ENCODE results near the gene SPEM3. TPM values are rescaled to one million over a fixed set of nuclear protein-coding genes. Genes with fewer than 3 reads are reported as not detected.

Gene SPEM3
- total and polyA plus RNA-seq, 2 of the 13 experiments (the other 11 are each of a cell fraction or from before 2014, with no cell fraction given) = not detected

GRCh38 chr17:7380855-7381683, 47.6 kb upstream of the SPEM3 start, which contains the start of gene TNK1 (continued):
- peak; percentile 57; the same call in 1 of the 2 replicates for TF ChIP-seq MYPOP (CRISPR knock-in tag; IDR thresholded peaks at IDR 0.05)
- TF ChIP-seq HNRNPLL (IDR thresholded peaks at IDR 0.05; ENCODE audit: low read depth, low read length, poor library complexity, severe bottlenecking) = peak; percentile 56
- TF ChIP-seq ISL2 (CRISPR knock-in tag; IDR thresholded peaks at IDR 0.05) = peak; percentile 46; the same call in 1 of the 2 replicates
- no peak for TF ChIP-seq DPF2 (CRISPR knock-in tag; IDR thresholded peaks at IDR 0.05; ENCODE audit: borderline replicate concordance, low read depth)
- peak; percentile 65 for TF ChIP-seq AGO2 (optimal IDR thresholded peaks at IDR 0.05; ENCODE audit: low read depth, low read length)
- peak; percentile 17; the same call in 1 of the 2 replicates for TF ChIP-seq HOXA3 (CRISPR knock-in tag; IDR thresholded peaks at IDR 0.05)
- 0 out of 2 replicates have a peak, but pooled peaks have one; percentile 27 for TF ChIP-seq ZSCAN20 (CRISPR knock-in tag; IDR thresholded peaks at IDR 0.05; ENCODE audit: borderline replicate concordance)
- TF ChIP-seq FOXC1 (CRISPR knock-in tag; IDR thresholded peaks at IDR 0.05; ENCODE audit: borderline replicate concordance) = peak; percentile 91
- TF ChIP-seq ZNF451 (CRISPR knock-in tag; IDR thresholded peaks at IDR 0.05) = peak; percentile 56; the same call in 1 of the 2 replicates
- no peak for TF ChIP-seq SP140L (CRISPR knock-in tag; IDR thresholded peaks at IDR 0.05; ENCODE audit: borderline replicate concordance)
- TF ChIP-seq MAZ (IDR thresholded peaks at IDR 0.05; ENCODE audit: borderline replicate concordance, low read depth, low read length) = no peak
- no peak for TF ChIP-seq MAZ (CRISPR knock-in tag; IDR thresholded peaks at IDR 0.05; ENCODE audit: low read depth)
- TF ChIP-seq ZMYM2 (CRISPR knock-in tag; IDR thresholded peaks at IDR 0.05) = no peak
- no peak for TF ChIP-seq ZNF276 (CRISPR knock-in tag; IDR thresholded peaks at IDR 0.05; ENCODE audit: low read depth)
- no peak for TF ChIP-seq ZC3H4 (CRISPR knock-in tag; IDR thresholded peaks at IDR 0.05; ENCODE audit: borderline replicate concordance)
- TF ChIP-seq HIC2 (CRISPR knock-in tag; IDR thresholded peaks at IDR 0.05; ENCODE audit: low read depth) = no peak
- TF ChIP-seq DNMT3B (CRISPR knock-in tag; conservative IDR thresholded peaks at IDR 0.05) = no peak
- peak; percentile 72 for TF ChIP-seq PHF8 (CRISPR knock-in tag; IDR thresholded peaks at IDR 0.05)
- TF ChIP-seq KLF6 (CRISPR knock-in tag; IDR thresholded peaks at IDR 0.05) = 0 out of 2 replicates have a peak, but pooled peaks have one; percentile 40
- TF ChIP-seq ZSCAN25 (CRISPR knock-in tag; IDR thresholded peaks at IDR 0.05) = no peak
- TF ChIP-seq HDAC1 (CRISPR knock-in tag; IDR thresholded peaks at IDR 0.05) = peak; percentile 50; the same call in 1 of the 2 replicates
- TF ChIP-seq ZFP90 (CRISPR knock-in tag; IDR thresholded peaks at IDR 0.05; ENCODE audit: borderline replicate concordance) = peak; percentile 36; the same call in 1 of the 2 replicates
- peak; percentile 73 for TF ChIP-seq TAF1 (CRISPR knock-in tag; IDR thresholded peaks at IDR 0.05)
- TF ChIP-seq IRF9 (CRISPR knock-in tag; IDR thresholded peaks at IDR 0.05; ENCODE audit: borderline replicate concordance) = peak; percentile 18; the same call in 1 of the 2 replicates

Data from HepG2 (cell line).